ENCODE results near the gene CCDC117. TPM values are rescaled to one million over a fixed set of nuclear protein-coding genes. Genes with fewer than 3 reads are reported as not detected.

Gene CCDC117, protein sequence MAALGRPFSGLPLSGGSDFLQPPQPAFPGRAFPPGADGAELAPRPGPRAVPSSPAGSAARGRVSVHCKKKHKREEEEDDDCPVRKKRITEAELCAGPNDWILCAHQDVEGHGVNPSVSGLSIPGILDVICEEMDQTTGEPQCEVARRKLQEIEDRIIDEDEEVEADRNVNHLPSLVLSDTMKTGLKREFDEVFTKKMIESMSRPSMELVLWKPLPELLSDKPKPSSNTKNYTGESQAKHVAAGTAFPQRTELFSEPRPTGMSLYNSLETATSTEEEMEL
- total RNA-seq (2021; ENCODE audit: unreplicated experiment) (18.1 TPM), Bru-seq, nascent RNA (percentile 69 among the genes with signal in this experiment), BruChase-seq, experiment 1, labeled RNA remaining after a 2-hour chase (percentile 92 among the genes with signal in this experiment), BruChase-seq, experiment 2, labeled RNA remaining after a 6-hour chase (percentile 75 among the genes with signal in this experiment)
- polyA plus RNA-seq (2012; ENCODE audit: insufficient read length): 6.7 TPM
- long read RNA-seq, transcript CCDC117-201 (5 exons, 3,985 nt): major isoform, 30 of 40 reads
- long read RNA-seq, partial matches to known transcripts: 4 of 40 reads
- long read RNA-seq, other reads (novel, unspliced or antisense): 6 of 40 reads

DNA sequence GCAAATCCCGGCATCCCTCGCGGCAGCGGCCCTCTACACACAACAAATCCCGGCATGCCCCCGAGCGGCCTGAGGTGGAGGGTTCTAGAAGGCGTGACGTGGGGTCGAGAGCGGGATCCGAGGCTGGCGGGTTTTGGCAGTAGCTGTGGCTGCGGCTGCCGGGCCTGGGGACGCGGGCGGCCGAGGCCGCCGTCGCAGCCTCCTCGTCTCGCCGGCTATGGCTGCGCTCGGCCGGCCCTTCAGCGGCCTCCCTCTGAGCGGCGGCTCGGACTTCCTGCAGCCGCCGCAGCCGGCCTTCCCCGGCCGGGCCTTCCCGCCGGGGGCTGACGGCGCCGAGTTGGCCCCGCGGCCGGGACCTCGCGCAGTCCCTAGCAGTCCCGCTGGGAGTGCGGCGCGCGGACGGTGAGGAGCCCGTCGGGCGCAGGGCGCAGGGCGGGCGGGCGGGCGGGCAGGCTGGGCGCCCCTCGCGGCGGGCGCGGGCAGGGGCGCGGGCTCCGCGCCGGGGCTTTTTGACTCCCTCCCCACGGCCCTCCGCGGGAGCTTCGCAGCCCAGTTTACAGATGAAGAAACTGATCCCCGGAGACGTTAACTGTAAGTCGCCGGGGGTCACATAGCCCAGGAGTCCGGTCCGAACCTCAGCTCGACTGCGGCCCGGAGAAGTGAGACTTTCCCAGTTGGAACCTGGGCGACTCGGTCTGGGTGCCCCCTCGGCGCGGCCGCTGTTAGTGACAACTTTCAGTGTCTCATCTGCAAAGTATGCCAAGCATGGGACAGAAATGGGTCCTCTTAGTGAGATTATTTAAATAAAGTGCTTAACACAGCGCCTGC is at the start of gene CCDC117:
Gene CCDC117 (plus strand): TSS at position 63 of the 828 bp plus-strand sequence. CDS start 155 bp downstream, at position 218.
- POLR2A ChIA-PET: interaction anchor here (0.5 kb wide), 1 partner anchor 153 kb away, joined by 6 read pairs; no protein-coding TSS in a partner anchor
- CTCF ChIA-PET: no interaction called here
- TF ChIP-seq POLR2AphosphoS5 (IDR thresholded peaks at IDR 0.05; ENCODE audit: low read depth, low read length) (peak; percentile 69), SIN3A (IDR thresholded peaks at IDR 0.05; ENCODE audit: borderline replicate concordance, insufficient read depth, low read depth, low read length) (0 out of 2 replicates have a peak, but pooled peaks have one; percentile 48), TCF7L2 (IDR thresholded peaks at IDR 0.05; ENCODE audit: low read depth, low read length) (peak; percentile 12; the same call in 1 of the 2 replicates)
- TF ChIP-seq, protein P1, sequence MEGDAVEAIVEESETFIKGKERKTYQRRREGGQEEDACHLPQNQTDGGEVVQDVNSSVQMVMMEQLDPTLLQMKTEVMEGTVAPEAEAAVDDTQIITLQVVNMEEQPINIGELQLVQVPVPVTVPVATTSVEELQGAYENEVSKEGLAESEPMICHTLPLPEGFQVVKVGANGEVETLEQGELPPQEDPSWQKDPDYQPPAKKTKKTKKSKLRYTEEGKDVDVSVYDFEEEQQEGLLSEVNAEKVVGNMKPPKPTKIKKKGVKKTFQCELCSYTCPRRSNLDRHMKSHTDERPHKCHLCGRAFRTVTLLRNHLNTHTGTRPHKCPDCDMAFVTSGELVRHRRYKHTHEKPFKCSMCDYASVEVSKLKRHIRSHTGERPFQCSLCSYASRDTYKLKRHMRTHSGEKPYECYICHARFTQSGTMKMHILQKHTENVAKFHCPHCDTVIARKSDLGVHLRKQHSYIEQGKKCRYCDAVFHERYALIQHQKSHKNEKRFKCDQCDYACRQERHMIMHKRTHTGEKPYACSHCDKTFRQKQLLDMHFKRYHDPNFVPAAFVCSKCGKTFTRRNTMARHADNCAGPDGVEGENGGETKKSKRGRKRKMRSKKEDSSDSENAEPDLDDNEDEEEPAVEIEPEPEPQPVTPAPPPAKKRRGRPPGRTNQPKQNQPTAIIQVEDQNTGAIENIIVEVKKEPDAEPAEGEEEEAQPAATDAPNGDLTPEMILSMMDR (IDR thresholded peaks at IDR 0.05): no peak; the same call in 1 of the 2 replicates
- TF ChIP-seq, protein P2, sequence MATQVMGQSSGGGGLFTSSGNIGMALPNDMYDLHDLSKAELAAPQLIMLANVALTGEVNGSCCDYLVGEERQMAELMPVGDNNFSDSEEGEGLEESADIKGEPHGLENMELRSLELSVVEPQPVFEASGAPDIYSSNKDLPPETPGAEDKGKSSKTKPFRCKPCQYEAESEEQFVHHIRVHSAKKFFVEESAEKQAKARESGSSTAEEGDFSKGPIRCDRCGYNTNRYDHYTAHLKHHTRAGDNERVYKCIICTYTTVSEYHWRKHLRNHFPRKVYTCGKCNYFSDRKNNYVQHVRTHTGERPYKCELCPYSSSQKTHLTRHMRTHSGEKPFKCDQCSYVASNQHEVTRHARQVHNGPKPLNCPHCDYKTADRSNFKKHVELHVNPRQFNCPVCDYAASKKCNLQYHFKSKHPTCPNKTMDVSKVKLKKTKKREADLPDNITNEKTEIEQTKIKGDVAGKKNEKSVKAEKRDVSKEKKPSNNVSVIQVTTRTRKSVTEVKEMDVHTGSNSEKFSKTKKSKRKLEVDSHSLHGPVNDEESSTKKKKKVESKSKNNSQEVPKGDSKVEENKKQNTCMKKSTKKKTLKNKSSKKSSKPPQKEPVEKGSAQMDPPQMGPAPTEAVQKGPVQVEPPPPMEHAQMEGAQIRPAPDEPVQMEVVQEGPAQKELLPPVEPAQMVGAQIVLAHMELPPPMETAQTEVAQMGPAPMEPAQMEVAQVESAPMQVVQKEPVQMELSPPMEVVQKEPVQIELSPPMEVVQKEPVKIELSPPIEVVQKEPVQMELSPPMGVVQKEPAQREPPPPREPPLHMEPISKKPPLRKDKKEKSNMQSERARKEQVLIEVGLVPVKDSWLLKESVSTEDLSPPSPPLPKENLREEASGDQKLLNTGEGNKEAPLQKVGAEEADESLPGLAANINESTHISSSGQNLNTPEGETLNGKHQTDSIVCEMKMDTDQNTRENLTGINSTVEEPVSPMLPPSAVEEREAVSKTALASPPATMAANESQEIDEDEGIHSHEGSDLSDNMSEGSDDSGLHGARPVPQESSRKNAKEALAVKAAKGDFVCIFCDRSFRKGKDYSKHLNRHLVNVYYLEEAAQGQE (IDR thresholded peaks at IDR 0.05; ENCODE audit: insufficient read depth in 1 of 2, low read depth in 2 of 2, low read length in 1 of 2): no peak
- BruUV-seq (replicated peaks): no TSS peak
- in situ Hi-C loops (cut with HindIII; ENCODE audit: low pct_unique_long_range_greater_than_20kb, low sequenced_read_pairs) (no loop called here), intact Hi-C loops (cut with micrococcal nuclease; ENCODE audit: unreplicated experiment) (no loop called here)
- H3K4me3 ChIP-seq (ENCODE audit: low read depth in 2 of 2, low read length in 2 of 2): peak within 1 kb of the TSS; percentile 77 to 79
- no peaks in the 10 kb centered on the region for H3K4me1 ChIP-seq (ENCODE audit: control insufficient read depth, insufficient read depth, low read length)
- ATAC-seq (peak; percentile 99), DNase-seq (ENCODE audit: low read depth, low spot score) (no peak)
- peaks cover 4% of the 10 kb centered on the region; the same call in 1 of the 2 replicates for H3K36me3 ChIP-seq (ENCODE audit: control insufficient read depth, insufficient read depth, low read length)
- no peaks in the 10 kb centered on the region for H3K9me3 ChIP-seq (ENCODE audit: control insufficient read depth, insufficient read depth, low read depth, low read length)
- H3K27me3 ChIP-seq (ENCODE audit: control insufficient read depth, insufficient read depth, low read length): no peaks in the 10 kb centered on the region
- peak within 1 kb of the TSS; percentile 89 for H3K27ac ChIP-seq (ENCODE audit: low read length)

DNA sequence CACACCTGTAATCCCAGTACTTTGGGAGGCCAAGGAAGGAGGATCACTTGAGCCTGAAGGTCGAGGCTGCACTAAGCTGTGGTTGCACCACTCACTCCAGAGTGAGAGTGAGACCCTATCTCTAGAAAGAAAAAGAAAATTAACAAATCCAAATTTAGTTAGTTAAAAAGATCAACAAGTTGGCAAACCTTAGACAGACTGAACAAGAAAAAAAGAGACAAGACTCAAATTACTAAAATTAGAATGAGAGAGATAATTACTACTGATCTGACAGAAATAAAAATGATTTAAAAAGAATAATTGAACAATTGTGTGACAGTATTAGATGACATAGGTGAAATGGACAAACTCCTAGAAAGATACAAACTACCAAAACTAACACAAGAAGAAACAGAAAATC is 44.5 kb upstream of the CCDC117 start:
- H3K36me3 ChIP-seq (ENCODE audit: control insufficient read depth, insufficient read depth, low read length): no peaks in the 10 kb centered on the region
- no peaks in the 10 kb centered on the region for H3K9me3 ChIP-seq (ENCODE audit: control insufficient read depth, insufficient read depth, low read depth, low read length)
- H3K27me3 ChIP-seq (ENCODE audit: control insufficient read depth, insufficient read depth, low read length): no peaks in the 10 kb centered on the region
- intact Hi-C loops (cut with micrococcal nuclease; ENCODE audit: unreplicated experiment): no loop called here
- DNase-seq (ENCODE audit: low read depth, low spot score): no peak
- TF ChIP-seq POLR2AphosphoS5 (IDR thresholded peaks at IDR 0.05; ENCODE audit: low read depth, low read length): no peak
- TF ChIP-seq TCF7L2 (IDR thresholded peaks at IDR 0.05; ENCODE audit: low read depth, low read length): no peak
- TF ChIP-seq, protein P1 (IDR thresholded peaks at IDR 0.05): no peak
- no peak for TF ChIP-seq SIN3A (IDR thresholded peaks at IDR 0.05; ENCODE audit: borderline replicate concordance, insufficient read depth, low read depth, low read length)
- TF ChIP-seq, protein P2 (IDR thresholded peaks at IDR 0.05; ENCODE audit: insufficient read depth in 1 of 2, low read depth in 2 of 2, low read length in 1 of 2): no peak
- H3K4me1 ChIP-seq (ENCODE audit: control insufficient read depth, insufficient read depth, low read length): no peaks in the 10 kb centered on the region
- ChIA-PET POLR2A (no interaction called here), CTCF (no interaction called here)
- no peak overlapping the region for H3K27ac ChIP-seq (ENCODE audit: low read length)
- no peak overlapping the region for H3K4me3 ChIP-seq (ENCODE audit: low read depth in 2 of 2, low read length in 2 of 2)
- no peak for ATAC-seq
- no TSS peak for BruUV-seq (replicated peaks)
- in situ Hi-C loops (cut with HindIII; ENCODE audit: low pct_unique_long_range_greater_than_20kb, low sequenced_read_pairs): no loop called here

Measured in Panc1 (cell line).